HG02763 (cell line): ENCODE data around the gene RHOV.
"Not testable (repeated sequence)": the region's sequence is repeated elsewhere in the genome, so short reads cannot be mapped to it uniquely, and the experiment has no call there.

Experiments used
- ATAC-seq: cut with Tn5 transposase; IDR thresholded peaks from one replicate; pipeline ENCODE4 v1.9.1; 2021; ENCODE audit warnings: mild to moderate bottlenecking, moderate library complexity; ENCODE audit not compliant: unreplicated experiment

The RHOV gene

GRCh38 chr15:40875991-40876730 lies 2.1 kb upstream of the RHOV start:
- no peak for ATAC-seq

- ATAC-seq: no peak
Observed at GRCh38 chr15:40872791-40873693, 992 bp downstream of the RHOV start.

- ATAC-seq: no peak
Observed at GRCh38 chr15:40871749-40872617, 2.1 kb downstream of the RHOV start.

- ATAC-seq: no peak
Observed at GRCh38 chr15:40870716-40871115, 3.3 kb downstream of the RHOV start.

GRCh38 chr15:40869686-40870085 lies 4.3 kb downstream of the RHOV start:
- no peak for ATAC-seq

GRCh38 chr15:40867199-40867598 lies 6.8 kb downstream of the RHOV start:
- ATAC-seq: no peak

GRCh38 chr15:40863660-40864270 lies 10.3 kb downstream of the RHOV start:
- no peak for ATAC-seq

GRCh38 chr15:40861147-40861546 lies 12.9 kb downstream of the RHOV start:
- not testable (repeated sequence) for ATAC-seq

GRCh38 chr15:40859206-40859851 lies 14.7 kb downstream of the RHOV start:
- peak; percentile 59 for ATAC-seq

GRCh38 chr15:40858706-40859105 lies 15.3 kb downstream of the RHOV start:
- ATAC-seq: no peak

- no peak for ATAC-seq
Observed at GRCh38 chr15:40857601-40858341, 16.3 kb downstream of the RHOV start.

GRCh38 chr15:40856746-40857145 lies 17.3 kb downstream of the RHOV start:
- no peak for ATAC-seq

GRCh38 chr15:40855706-40856234 lies 18.3 kb downstream of the RHOV start:
- no peak for ATAC-seq

- ATAC-seq: no peak
Observed at GRCh38 chr15:40854161-40854560, 19.9 kb downstream of the RHOV start.

- ATAC-seq: no peak
Observed at GRCh38 chr15:40853241-40853890, 20.7 kb downstream of the RHOV start.

GRCh38 chr15:40852529-40852928 lies 21.5 kb downstream of the RHOV start:
- ATAC-seq: no peak

GRCh38 chr15:40850576-40851112 lies 23.4 kb downstream of the RHOV start:
- no peak for ATAC-seq

- ATAC-seq: no peak
Observed at GRCh38 chr15:40847223-40847961, 26.6 kb downstream of the RHOV start.
